Activated T-helper 1 cell treated with anti-CD3 and anti-CD28 coated beads, Interleukin-2, amount 50 U/mL, for 16 hours (primary cell): ENCODE measurements around the gene MAML3.

ENCODE experiments used
- DNase-seq, 2 donors: peaks; one replicate each; pipeline ENCODE4 v3.0.0-alpha.2; 2020; ENCODE audit warnings: low read depth in 1 of 2, low spot score in 1 of 2

The MAML3 gene

DNA sequence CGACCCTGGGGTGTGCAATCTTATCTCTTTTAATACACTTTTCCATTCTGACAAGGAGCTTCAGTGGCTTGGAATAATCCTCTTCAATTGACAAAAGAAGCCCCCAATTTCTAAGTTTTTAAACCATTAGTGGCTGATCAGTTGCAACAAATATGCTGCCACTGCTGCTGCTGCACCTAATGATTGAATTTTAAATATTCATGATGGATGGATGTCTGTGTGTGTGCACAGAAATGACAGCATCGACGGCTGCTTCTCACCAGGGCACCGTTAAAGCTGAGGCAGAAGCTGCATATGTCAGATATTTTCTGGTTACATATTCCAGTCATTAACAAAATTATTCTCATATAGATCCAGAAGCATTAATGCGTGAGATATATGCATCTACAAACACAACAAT lies 306.0 kb downstream of the MAML3 start:
- DNase-seq, result no peak

DNA sequence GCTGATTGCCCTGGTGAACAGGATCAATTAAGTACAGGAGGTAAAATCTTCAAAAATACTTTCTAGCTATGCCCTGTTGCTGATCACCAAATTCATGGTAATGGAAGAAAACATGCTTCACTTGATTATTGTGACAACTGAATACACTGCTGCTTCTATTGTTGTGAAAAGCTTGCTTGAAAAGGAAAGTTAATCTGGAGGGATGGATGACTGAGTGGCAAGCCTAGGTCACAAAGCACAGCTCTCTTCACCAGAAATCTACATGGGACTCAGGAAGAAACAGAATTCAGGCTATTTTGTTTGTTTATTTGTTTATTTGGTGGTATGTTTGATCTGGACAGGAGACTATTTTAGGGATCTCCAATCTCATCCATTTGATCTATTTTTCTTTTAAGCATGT lies 306.4 kb downstream of the MAML3 start:
- no peak for DNase-seq

DNA sequence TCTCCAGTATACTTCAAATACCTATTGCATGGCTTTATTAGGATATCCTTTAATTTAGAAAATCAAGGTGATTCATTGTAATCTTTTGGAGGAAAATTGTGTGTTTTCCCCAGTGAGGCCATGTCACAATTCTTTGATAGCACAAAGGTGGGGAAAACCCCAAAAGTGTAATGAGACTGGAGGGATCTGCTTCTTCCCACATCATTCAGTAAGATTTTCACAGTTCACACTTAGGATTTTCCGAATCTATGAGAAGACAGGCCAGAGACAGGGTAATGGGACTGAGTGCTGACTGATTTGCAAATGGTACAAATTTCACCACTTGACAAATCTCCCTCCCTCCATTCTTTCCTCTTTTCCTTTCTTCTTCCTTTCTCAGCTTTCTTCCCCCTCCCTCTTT lies 307.2 kb downstream of the MAML3 start:
- no peak for DNase-seq

DNA sequence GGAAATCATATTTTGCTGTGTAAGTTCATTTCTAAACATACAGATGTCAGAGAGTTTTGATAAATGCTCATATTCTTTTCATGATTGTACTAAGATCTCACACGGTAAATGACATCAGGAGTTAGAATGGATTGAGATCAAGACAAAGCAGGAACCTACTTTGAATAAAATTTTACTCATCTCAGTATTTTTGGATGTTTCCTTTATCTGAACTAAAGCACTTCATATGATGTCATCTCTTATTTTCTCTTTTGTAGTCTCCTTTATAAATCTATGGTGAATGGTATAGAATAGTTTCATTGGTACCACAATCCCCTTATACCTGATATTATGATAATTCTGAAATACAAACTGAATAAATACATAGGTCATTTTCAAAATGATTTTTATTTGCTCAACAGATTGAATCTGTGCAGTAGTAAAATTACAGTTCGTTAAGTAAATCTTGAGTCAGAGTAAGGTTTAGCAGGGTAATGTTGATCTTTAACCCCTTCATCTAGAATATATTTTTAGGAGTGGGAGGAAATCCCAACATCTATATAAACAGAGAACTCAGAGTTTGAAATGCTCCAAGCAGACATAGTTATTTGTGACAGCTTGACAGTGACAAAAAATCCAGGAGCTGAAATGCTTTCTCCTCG lies 308.4 kb downstream of the MAML3 start:
- no peak for DNase-seq

DNA sequence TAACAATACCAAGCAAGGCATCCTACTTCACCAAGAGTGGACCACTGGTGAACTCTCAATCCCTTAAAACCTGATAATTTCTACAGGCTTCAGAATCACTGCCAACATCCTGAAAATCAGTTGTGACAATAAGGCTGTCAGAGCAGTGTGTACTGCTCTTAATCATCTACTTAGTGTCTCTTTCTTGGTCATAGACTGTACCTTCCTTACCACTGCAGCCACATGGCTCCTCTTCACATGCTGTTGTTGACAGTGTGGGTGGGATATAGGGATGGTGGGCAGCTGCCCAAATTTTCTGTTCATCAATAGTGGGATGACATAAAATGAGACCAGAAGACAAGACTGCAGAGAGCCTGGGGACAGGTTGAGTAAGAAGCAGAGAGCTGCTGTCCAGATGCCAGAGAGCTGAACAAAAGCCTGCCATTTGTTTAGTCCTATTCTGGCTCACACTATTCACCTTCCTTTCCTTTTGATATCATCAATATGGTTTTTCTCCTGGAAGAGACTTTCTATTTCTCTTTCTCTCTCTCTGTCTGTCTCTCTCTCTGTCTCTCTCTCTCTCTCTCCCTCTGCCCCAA lies 309.4 kb downstream of the MAML3 start:
- no peak for DNase-seq

DNA sequence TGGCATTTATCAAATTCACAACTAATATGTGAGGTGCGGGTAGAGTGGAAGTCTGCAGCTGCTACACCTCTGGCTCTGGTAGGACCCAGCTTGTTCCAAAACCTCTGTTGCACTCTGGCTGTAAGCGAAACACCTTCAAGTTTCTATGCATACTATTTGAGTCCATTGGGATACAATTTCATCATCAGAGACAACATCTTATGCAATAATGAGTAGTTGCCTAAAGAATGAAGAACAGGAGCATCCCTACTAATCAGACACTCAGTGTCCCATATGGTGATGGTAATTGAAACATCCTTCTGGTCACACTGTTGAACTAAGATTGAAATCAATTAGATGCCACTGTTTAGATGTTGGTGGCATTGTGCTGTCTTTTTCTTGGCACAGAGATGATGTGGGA lies 309.9 kb downstream of the MAML3 start:
- no peak for DNase-seq

DNA sequence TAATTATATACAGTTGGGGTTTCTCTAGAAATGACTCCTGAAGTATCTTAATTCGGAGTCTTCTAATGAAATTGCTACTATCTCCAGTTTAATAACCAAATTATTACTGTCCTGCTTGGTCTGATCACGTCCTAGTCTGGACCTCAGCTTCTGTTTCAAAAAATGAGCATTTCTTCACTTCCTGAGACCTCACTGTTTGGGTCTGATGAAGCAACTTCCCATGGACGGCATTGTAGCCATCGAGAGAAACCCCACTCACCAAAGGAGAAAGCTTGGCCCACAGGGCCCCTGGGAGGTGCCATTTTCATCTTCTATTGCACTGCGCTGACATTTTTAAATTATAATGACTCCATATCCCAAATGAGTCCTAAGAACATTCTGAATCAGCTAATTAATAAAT lies 310.3 kb downstream of the MAML3 start:
- no peak for DNase-seq

DNA sequence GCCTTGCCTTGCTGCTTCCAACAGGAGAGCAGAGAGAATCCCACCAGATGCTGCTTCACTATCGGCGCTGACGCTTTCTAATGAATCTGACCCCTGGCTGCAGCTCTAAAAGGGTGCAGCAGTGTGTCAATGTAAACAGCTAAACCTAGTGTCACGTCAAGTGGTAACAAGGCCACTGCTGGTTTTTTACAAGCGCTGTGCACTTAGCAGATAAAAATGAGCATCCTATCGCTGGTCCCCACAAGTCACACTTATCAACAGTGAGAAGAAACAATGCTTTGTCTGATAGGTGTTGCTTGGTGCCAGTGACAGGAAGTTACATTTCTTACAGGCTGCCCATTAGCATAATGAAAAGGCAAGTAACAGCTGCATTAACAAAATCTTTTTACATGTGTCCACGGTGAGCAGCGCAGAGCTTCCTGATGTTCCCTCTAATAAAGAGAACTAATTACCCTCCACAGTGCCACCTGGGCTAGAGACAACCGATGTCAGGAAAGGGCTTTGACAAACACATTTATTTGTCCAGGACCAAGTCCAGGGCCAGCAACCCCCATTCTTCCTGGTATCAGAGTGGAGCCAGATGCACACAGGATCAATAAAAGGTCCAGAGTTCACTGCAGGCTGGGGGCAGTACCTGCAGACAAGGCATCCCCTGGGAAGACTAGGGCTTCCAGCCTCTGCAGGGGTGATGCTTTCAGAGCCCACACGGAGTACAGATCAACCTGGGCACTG lies 312.4 kb downstream of the MAML3 start:
- no peak for DNase-seq

DNA sequence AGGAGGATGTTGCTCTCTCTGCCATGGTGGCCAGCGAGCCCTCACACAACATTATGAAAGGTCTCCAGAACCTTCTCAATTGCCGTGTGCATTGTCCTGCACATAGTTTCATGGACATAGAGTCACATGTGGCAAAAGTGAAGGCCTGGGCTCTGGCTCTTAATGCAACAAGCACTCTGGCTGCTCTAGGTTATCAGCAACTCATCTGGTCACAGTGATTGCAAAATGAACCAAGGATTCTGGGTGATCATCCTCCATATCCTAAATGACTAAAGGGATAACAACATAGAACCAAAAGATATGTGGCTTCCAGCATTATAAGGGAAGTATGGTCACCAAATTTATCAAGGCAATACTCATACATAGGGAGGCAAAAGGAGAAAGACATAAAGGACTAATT lies 313.2 kb downstream of the MAML3 start:
- DNase-seq, result no peak

DNA sequence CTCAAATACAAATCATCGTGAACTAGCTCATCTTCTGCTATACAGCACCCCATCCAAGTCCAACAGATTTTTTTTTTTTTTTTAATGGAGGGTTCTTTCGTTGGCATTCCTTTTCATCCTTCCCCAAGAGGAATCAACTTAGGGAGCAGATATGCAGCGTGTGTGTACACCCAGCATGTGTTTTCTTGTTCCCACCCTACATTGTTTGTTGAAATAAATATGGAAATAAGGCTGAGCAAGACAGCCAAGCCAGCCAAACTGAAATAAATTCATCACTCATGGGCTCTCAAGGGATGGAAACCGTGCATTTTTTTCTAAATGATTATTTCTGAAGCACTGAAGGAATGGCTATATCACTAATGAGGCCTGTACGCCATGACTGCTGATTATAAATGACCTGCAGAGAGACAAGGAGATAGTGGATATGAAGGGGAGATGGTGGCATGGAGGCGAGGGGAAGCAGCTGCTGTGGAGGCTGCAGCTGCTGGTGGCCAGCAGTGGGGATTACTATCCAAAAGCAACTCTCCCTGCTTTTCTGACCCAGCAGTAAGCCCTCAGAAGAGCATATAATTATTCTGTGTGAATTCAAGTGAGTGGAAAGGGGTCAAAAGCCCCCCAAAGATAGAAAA lies 314.5 kb downstream of the MAML3 start:
- no peak for DNase-seq

DNA sequence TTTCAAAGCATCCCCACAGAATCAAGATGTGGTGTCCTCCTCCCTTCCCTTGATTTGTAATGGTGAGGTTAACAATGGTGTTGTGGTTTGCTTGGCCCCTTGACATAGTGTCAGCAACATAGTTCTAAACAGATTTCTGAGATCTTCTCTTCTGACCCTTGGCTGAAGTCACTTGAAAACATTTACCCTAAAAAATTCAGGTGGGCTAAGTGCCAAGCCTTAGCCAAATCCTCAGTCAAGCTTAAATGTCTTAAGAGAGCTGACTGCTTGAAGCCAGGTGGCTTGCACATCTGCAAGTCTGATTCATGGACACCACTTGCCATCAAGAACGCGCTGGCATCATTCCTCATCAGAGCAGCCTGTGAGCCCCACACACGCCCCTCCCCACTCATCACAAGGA lies 315.2 kb downstream of the MAML3 start:
- DNase-seq, result no peak

DNA sequence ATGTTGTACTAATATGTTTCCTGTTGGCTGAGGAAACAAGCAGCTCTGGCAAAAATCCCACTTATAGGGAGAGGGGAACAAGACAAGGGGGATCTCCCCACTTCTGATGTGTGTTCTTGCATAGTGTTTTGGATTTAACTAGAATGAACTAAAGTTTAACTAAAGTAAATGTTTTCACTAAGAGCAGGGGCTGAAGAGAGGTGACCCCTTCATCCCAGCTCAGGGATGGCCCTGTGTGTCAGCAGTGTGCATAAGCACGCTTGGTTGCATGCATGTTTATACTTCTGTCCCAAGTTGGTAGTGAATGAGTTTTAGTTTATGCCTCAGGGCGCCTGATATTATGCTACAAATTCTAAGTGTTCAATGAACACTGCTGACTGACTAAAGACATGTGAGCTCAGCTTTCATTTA lies 319.0 kb downstream of the MAML3 start:
- no peak for DNase-seq

DNA sequence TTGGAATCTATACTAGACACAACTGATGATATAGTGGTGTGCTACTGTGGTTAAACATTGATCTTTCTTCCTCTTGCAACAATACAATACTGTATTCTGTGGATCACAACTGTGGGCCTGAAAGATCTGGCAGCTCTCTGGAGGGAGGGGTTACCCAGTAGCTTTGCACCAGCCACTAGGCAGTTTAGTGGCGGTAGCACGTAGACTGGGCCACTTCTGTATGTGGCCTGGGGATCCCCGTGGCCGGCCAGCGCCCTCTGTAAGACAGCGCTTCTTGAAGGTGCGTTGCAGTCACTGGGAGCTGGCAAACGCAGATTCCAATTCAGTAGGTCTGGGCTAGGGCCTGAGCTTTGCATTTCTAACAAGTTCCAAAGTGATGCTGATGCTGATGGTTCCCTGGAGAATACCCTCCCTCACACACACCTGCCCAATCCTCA lies 319.7 kb downstream of the MAML3 start:
- DNase-seq, result no peak

DNA sequence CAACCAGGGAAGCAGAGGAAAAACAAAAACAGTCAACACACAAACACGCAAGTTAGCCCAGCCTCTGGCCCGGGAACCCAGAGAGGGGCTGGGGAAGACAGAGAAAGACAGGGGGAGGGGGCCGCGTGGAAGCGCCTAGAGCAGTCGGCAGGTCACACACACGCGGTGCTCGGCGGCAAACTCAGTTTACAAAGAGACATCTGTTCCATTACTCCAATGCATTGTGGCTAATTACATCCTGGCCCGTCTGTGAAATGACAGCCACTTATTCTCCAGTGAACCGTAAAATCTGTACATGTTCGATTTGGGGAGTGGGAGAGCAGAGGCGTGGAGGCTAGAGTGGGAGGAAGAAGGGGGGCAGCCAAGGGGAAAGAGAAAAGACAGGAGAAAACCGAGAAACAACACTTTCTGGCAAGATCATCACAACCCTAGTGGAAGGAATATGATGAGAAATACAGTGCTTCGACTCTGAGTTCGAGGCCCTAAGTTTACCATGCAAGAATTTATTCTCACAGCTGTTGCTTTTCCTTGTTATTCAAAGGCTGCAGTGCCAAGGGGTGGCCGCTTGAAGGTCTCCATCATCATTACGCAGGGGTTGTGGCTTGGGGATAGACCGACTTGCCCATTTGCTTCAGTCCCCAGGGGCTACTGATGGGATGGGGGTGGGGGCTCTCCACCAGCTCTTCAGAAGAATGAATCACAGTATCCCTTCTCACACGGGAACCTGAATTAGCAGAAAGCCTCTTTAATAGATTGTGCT lies 320.7 kb downstream of the MAML3 start:
- no peak for DNase-seq

DNA sequence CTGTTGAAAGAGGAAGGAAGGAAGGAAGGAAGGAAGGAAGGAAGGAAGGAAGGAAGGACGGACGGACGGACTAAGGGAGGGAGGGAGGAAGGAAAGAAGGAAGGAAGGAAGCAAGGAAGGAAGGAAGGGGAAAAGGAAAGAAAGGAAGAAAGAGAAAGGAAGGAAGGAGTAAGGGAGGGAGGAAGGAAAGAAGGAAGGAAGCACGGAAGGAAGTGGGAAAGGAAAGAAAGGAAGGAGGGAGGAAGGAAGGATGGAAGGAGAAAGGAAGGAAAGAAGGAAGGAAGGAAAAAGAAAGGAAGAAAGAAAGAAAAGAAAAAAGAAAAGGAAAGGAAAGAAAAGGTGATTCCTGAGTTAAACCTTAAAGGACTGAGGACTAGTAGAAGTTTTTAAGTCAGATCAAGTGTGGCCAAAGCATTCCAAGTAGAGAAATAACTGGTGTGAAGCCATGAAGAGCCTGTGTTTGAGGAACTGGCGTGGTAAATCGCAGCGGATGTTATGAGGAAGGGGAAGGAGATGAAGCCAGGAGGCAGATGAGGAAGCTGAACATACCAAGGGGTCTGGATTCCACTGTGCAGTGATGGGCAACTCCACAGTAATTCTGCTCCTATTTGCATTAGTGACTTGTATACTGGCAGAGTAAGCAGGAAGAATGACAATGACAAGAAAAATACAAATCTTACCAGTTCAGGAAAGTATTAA lies 324.9 kb downstream of the MAML3 start:
- no peak for DNase-seq

DNA sequence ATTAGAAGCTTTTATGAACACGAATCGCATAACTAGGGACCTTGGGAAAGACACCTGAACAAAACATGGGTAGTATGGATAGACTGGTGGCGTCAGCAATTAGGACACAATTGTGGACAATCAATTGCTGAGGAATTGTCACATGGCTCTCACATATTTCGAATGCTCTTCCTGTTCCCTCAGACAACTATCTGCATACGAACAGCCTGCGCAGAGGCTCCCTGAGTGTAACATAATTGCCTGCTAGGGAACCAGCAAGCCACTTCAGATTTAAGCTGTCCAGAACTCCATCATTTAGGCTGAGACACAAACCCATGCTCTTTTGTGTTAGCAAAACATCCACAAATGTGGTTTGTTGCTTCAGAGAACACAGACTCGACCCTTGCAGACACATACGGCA lies 327.6 kb downstream of the MAML3 start:
- no peak for DNase-seq

DNA sequence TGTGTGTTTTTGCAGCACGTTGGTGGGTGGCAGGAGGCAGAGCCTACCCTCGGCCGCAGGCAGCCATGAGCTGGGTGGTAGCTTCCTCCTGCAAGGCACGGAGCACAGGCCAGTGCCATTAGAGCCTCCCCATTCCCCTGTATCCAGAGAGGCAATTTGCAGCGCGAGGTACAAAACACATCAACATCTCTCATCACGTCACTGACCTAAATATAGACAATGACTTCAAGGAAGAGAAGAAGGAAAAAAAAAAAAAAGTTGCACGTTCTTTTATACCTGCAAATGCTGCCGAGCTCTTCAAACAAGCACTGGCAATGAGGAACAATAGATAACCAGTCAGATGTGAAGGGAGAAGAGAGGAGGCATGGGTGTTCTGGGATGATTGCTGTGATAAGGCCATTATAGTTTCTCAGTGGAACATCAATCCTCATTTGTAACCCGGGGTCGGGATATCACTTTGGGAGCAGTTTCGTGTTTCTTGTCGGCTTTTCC lies 328.4 kb downstream of the MAML3 start:
- DNase-seq, result no peak

DNA sequence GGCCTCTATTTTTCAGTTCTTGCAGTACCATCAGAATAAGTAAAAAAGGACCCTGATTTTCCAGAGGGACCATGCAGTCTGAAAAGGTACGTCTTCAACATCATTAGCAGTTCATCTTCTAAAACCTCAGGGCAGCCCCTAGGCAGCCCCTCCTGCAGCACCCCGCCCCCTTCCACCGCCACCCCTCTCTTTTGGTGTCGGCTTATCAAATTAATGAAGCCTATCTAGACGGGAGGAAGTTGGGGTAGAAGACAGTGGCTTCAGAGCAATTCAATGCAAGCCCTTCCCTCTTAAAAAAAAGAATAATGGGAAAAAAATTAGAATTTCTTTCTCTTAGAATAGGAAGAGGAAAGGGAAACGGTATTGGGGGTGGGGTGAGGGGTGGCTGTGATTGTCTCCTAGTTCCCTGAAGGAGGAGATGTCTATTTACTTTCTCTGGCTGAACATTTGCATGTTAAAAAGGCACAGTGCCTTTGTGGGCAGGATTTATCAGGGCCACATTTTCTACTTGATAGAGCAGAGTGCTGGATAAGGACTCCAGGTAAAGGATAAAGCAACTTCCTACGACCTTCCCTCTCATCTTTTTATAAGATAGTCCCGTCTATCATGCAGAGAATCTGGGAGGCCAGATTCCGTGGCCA lies 329.0 kb downstream of the MAML3 start:
- no peak for DNase-seq

DNA sequence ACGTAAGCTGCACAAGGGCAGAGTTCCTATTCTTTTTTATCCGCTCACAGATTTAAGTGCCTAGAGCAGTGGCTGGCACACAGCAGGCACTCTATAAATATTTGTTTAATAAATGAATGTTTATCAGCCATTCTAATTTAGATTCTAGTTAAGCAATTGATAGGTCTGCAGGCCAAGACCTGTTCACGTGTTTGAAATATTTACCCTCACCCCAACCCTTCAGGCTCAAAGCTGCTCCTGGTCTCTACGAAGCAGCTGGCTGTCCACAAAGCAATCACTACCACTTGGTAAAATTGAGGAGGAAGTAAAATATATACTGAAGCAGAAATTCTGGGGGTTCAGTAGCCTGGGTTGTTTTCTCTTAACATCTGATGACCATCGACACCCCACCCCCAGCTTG lies 330.2 kb downstream of the MAML3 start:
- no peak for DNase-seq

DNA sequence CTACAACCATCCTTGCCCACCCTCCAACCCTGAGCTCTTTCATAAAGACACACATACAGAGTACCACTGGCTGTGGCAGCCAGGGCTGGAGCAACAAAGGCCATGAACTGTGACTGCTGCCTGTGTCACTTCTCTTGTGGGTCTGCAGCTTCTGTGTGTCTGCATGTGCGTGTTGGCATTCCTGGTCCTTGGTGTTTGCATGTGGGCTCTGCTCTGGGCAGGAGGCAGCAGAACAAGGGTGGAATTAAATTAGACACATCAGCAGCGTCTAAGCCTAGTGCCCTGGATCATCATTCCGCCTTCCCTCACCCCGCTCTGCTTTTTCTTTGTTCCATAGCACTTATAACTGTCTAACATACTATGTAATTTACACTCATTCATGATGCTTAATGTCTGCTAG lies 330.6 kb downstream of the MAML3 start:
- DNase-seq, result no peak
